Measurements from ENCODE around the gene ZG16B.

ZG16B gene

DNA sequence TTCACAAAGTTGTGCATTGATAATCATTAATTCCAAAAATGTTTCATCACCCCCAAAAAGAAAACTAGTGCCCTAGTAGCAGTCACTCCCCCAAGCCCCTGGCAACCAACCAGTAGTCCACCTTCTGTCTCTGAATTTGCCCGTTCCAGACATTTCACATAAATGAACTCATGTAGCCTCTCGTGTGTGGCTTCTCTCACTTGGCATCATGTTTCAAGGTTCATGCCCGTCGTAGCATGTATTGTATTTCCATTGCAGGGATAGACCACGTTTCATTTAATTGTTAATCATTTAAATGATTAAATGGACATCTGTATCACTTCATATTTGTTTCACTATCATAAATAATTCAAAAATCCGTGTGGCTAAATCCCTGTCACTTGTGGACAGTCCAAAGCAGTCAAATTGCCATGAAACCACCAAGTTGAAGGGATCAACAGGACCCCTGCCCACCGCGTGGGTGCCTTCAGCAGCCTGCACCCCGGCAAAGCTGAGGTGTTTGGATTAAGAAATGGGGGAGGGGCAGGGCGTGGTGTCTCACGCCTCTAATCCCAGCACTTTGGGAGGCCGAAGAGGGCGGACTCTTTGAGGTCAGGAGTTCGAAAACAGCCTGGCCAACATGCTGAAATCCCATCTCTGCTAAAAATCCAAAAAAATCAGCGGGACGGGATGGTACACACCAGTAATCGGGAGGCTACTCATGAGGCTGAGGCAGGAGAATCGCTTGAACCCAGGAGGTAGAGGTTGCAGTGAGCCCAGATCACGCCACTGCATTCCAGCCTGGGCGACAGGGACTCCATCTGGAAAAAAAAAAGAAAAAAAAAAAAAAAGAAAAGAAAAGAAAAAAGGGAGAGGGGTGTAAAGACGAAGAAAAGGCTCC is 44.2 kb downstream of the ZG16B start:
- Histone ChIP-seq H3K36me3 (replicated peaks; ENCODE audit: low read depth, low read length) (no peaks in the 10 kb centered on the region), H3K9ac (ENCODE audit: low read length) (no peak overlapping the region), H3K4me3 (ENCODE audit: low read length) (0 out of 2 replicates have a peak overlapping the region, but pooled peaks have one; percentile 3), H4K20me1 (ENCODE audit: insufficient read depth, low read length) (no peaks in the 10 kb centered on the region), H3K27me3 (ENCODE audit: low read depth, low read length) (no peaks in the 10 kb centered on the region; the same call in 1 of the 2 replicates), H3K4me1 (ENCODE audit: low read length) (0 out of 2 replicates have a peak, but pooled peaks cover 5% of the 10 kb centered on the region), H3K9me3 (ENCODE audit: insufficient read depth, low read length) (no peaks in the 10 kb centered on the region), H2AFZ (ENCODE audit: low read depth, low read length) (peak overlapping the region; percentile 84), H3K4me2 (ENCODE audit: low read length) (peak overlapping the region; percentile 61), H3K27ac (ENCODE audit: low read length) (no peak overlapping the region), H3K79me2 (ENCODE audit: low read length) (no peaks in the 10 kb centered on the region)
- TF ChIP-seq EZH2phosphoT487 (IDR thresholded peaks at IDR 0.05; ENCODE audit: low read depth) (no peak), CTCF (IDR thresholded peaks at IDR 0.05; ENCODE audit: low read depth, low read length) (no peak)

DNA sequence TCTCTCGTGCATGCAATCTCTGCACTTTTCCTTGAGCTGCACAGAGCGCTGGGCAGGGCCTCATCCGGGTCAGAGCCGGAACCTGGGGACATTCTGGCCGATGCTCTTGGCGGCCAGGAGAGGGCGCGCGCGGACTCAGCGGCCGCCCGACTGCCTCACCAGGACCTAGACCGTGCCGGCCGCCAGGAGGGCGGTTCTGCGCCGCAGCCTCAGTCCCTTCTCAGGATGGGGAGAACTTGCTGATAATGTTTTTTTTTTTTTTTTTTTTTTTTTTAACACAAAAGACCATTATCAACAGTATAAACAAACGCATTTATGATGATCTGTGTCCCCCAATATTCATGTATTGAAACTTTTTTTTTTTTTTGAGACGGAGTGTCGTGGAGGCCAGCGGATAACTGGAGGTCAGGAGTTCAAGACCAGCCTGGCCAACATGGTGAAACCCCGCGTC is 44.8 kb downstream of the ZG16B start:
- H3K79me2 ChIP-seq (ENCODE audit: low read length) = no peaks in the 10 kb centered on the region
- H3K27me3 ChIP-seq (ENCODE audit: low read depth, low read length) = no peaks in the 10 kb centered on the region; the same call in 1 of the 2 replicates
- H3K4me2 ChIP-seq (ENCODE audit: low read length) = peak overlapping the region; percentile 61
- H3K4me3 ChIP-seq (ENCODE audit: low read length) = 0 out of 2 replicates have a peak overlapping the region, but pooled peaks have one; percentile 25
- no peak overlapping the region for H3K27ac ChIP-seq (ENCODE audit: low read length)
- H3K4me1 ChIP-seq (ENCODE audit: low read length) = 0 out of 2 replicates have a peak, but pooled peaks cover 5% of the 10 kb centered on the region
- no peaks in the 10 kb centered on the region for H3K36me3 ChIP-seq (replicated peaks; ENCODE audit: low read depth, low read length)
- TF ChIP-seq EZH2phosphoT487 (IDR thresholded peaks at IDR 0.05; ENCODE audit: low read depth) (no peak), CTCF (IDR thresholded peaks at IDR 0.05; ENCODE audit: low read depth, low read length) (peak; percentile 86)
- H3K9me3 ChIP-seq (ENCODE audit: insufficient read depth, low read length) = peaks cover 5% of the 10 kb centered on the region; the same call in 1 of the 2 replicates
- peak overlapping the region; percentile 84 for H2AFZ ChIP-seq (ENCODE audit: low read depth, low read length)
- H3K9ac ChIP-seq (ENCODE audit: low read length) = no peak overlapping the region
- no peaks in the 10 kb centered on the region for H4K20me1 ChIP-seq (ENCODE audit: insufficient read depth, low read length)

- Histone ChIP-seq H3K79me2 (ENCODE audit: low read length) (peaks cover 7% of the 10 kb centered on the region), H3K4me2 (ENCODE audit: low read length) (no peak overlapping the region), H3K4me3 (ENCODE audit: low read length) (no peak overlapping the region), H3K9ac (ENCODE audit: low read length) (no peak overlapping the region), H3K36me3 (replicated peaks; ENCODE audit: low read depth, low read length) (no peaks in the 10 kb centered on the region), H4K20me1 (ENCODE audit: insufficient read depth, low read length) (no peaks in the 10 kb centered on the region), H3K27ac (ENCODE audit: low read length) (no peak overlapping the region), H3K9me3 (ENCODE audit: insufficient read depth, low read length) (peaks cover 9% of the 10 kb centered on the region; the same call in 1 of the 2 replicates), H3K27me3 (ENCODE audit: low read depth, low read length) (no peaks in the 10 kb centered on the region), H3K4me1 (ENCODE audit: low read length) (peaks cover 5% of the 10 kb centered on the region; the same call in 1 of the 2 replicates), H2AFZ (ENCODE audit: low read depth, low read length) (no peak overlapping the region)
- no peak for TF ChIP-seq CTCF (IDR thresholded peaks at IDR 0.05; ENCODE audit: low read depth, low read length)
- no peak for TF ChIP-seq EZH2phosphoT487 (IDR thresholded peaks at IDR 0.05; ENCODE audit: low read depth)
Observed at GRCh38 chr16:2879854-2880508, 49.9 kb downstream of the ZG16B start.
